Fibroblast of lung (primary cell): ENCODE results near the gene PAM.

Experiments
- CTCF ChIP-seq, 2 donors: IDR thresholded peaks in 1 of 2; conservative IDR thresholded peaks in 1 of 2; 1 replicate in 1 of 2; 2 replicates in 1 of 2; pipeline ENCODE4 v1.5.1; 2011 to 2012; ENCODE audit warnings: low read length in 2 of 2, control low read depth in 1 of 2, inconsistent platforms in 1 of 2, low read depth in 1 of 2, mild to moderate bottlenecking in 1 of 2
- EZH2 ChIP-seq: IDR thresholded peaks from 2 replicates; pipeline ENCODE4 v1.5.1; 2012; ENCODE audit warnings: low read length, control low read depth, mild to moderate bottlenecking; ENCODE audit errors: missing control alignments

- TF ChIP-seq CTCF (conservative IDR thresholded peaks at IDR 0.05 in 1 of 2, IDR thresholded peaks at IDR 0.05 in 1 of 2; ENCODE audit: low read depth in 1 of 2, low read length in 2 of 2) (no peak), EZH2 (no peak)
Measured at GRCh38 chr5:102711525-102712385, 43.4 kb upstream of the PAM start.
